ENCODE results near the gene BST2. TPM values are rescaled to one million over a fixed set of nuclear protein-coding genes. Genes with fewer than 3 reads are reported as not detected.
A peak's percentile ranks its signal among the peaks of the same experiment; 100 is the strongest.

The BST2 gene
- total and polyA plus RNA-seq, 2 of the 8 experiments (the other 6 are each of a cell fraction or from before 2014, with no cell fraction given): 18.1 to 72.8 TPM

- WGBS, 2 experiments (ENCODE audit: extremely low coverage in 1 of 2, insufficient coverage in 1 of 2, insufficient read length in 1 of 2, insufficient replicate concordance in 2 of 2, low coverage in 1 of 2, low lambda C conversion rate in 2 of 2, missing lambda C conversion rate in 1 of 2): 77% methylated on average over 2 of the region's 2 CpGs; no CpG with 5 or more reads in 1 of the 2 experiments
- POLR2A ChIA-PET (ENCODE audit: partially characterized antibody): interaction anchor here (0.7 to 4.9 kb wide), 3 partner anchors 10 to 114 kb away, joined by 3 to 44 read pairs (median 3); partner anchors contain the start of gene MVB12A
- no peak overlapping the region for H3K23ac ChIP-seq (ENCODE audit: insufficient read length)
- CTCF ChIA-PET (ENCODE audit: partially characterized antibody): interaction anchor here (1.1 to 1.5 kb wide), 2 partner anchors 13 to 22 kb away, joined by 4 to 8 read pairs; partner anchors contain the start of gene CCDC194
- FAIRE-seq (no peak), DNase-seq (ENCODE audit: low read depth in 1 of 2, low spot score in 2 of 2) (no peak)
- H3K79me1 ChIP-seq (ENCODE audit: low read depth, low read length): no peaks in the 10 kb centered on the region; the same call in 1 of the 2 replicates
- H2AK5ac ChIP-seq (ENCODE audit: low read depth, low read length): 0 out of 2 replicates have a peak overlapping the region, but pooled peaks have one; percentile 39
- no peak overlapping the region for H4K8ac ChIP-seq (ENCODE audit: extremely low read depth, insufficient read depth, low read length)
- H4K20me1 ChIP-seq (replicated peaks in 1 of 2; ENCODE audit: control insufficient read depth in 1 of 2, insufficient read depth in 2 of 2, low read length in 2 of 2): no peaks in the 10 kb centered on the region
- no peak overlapping the region for H2BK12ac ChIP-seq (ENCODE audit: low read depth, low read length)
- H3K9ac ChIP-seq (replicated peaks in 1 of 4; ENCODE audit: extremely low read depth in 1 of 4, low read depth in 3 of 4, low read length in 3 of 4): no peak overlapping the region
- no peaks in the 10 kb centered on the region for H3K9me3 ChIP-seq (ENCODE audit: insufficient read depth in 2 of 2, low read depth in 1 of 2, low read length in 1 of 2)
- H3K27me3 ChIP-seq (replicated peaks in 1 of 4; ENCODE audit: control insufficient read depth in 3 of 4, extremely low read depth in 1 of 4, insufficient read depth in 3 of 4, low read length in 3 of 4): no peaks in the 10 kb centered on the region
- no peak for TF ChIP-seq POLR2A (IDR thresholded peaks at IDR 0.05; ENCODE audit: control extremely low read depth in 1 of 2, low read depth in 2 of 2, low read length in 2 of 2)
- no peak for TF ChIP-seq JUND (IDR thresholded peaks at IDR 0.05; ENCODE audit: low read length)
- no peak for TF ChIP-seq CBX8 (IDR thresholded peaks at IDR 0.05; ENCODE audit: borderline replicate concordance, low read depth, low read length)
- TF ChIP-seq EGR1 (IDR thresholded peaks at IDR 0.05; ENCODE audit: borderline replicate concordance, low read depth, low read length): no peak
- TF ChIP-seq ASH2L (IDR thresholded peaks at IDR 0.05; ENCODE audit: low read length): no peak
- TF ChIP-seq, protein P1, sequence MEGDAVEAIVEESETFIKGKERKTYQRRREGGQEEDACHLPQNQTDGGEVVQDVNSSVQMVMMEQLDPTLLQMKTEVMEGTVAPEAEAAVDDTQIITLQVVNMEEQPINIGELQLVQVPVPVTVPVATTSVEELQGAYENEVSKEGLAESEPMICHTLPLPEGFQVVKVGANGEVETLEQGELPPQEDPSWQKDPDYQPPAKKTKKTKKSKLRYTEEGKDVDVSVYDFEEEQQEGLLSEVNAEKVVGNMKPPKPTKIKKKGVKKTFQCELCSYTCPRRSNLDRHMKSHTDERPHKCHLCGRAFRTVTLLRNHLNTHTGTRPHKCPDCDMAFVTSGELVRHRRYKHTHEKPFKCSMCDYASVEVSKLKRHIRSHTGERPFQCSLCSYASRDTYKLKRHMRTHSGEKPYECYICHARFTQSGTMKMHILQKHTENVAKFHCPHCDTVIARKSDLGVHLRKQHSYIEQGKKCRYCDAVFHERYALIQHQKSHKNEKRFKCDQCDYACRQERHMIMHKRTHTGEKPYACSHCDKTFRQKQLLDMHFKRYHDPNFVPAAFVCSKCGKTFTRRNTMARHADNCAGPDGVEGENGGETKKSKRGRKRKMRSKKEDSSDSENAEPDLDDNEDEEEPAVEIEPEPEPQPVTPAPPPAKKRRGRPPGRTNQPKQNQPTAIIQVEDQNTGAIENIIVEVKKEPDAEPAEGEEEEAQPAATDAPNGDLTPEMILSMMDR (IDR thresholded peaks at IDR 0.05; ENCODE audit: control extremely low read depth in 1 of 3, insufficient read depth in 1 of 3, low read depth in 1 of 3, low read length in 3 of 3): no peak
- no peak for TF ChIP-seq PHF8 (conservative IDR thresholded peaks at IDR 0.05; ENCODE audit: low read depth, low read length)
- no peak overlapping the region for H3K4ac ChIP-seq (replicated peaks; ENCODE audit: insufficient read length, low read depth, low read length)
- H2BK120ac ChIP-seq (replicated peaks; ENCODE audit: low read depth, low read length): no peak overlapping the region
- no peak overlapping the region for H4K91ac ChIP-seq (replicated peaks; ENCODE audit: insufficient read length, low read length)
- H3K79me2 ChIP-seq (ENCODE audit: control insufficient read depth in 1 of 2, insufficient read depth in 2 of 2, low read length in 2 of 2): peaks cover 0 to 4% of the 10 kb centered on the region in 2 experiments; a peak in 1 of 4 replicates
- peak overlapping the region in 1 of 2 experiments; percentile 79; a peak in 1 of 4 replicates for H3K4me2 ChIP-seq (ENCODE audit: insufficient read depth in 1 of 2, low read depth in 2 of 2, low read length in 2 of 2)
- no peak overlapping the region for H3K18ac ChIP-seq (ENCODE audit: extremely low read depth, low read length)
- H3K56ac ChIP-seq (replicated peaks; ENCODE audit: insufficient read length, low read depth, low read length): no peak overlapping the region
- peaks cover 0 to 7% (median 1%) of the 10 kb centered on the region in 4 experiments; a peak in 2 of 8 replicates for H3K36me3 ChIP-seq (ENCODE audit: control insufficient read depth in 2 of 4, insufficient read depth in 4 of 4, low read length in 3 of 4)
- H2BK15ac ChIP-seq (ENCODE audit: low read length): 0 out of 2 replicates have a peak overlapping the region, but pooled peaks have one; percentile 18
- H3K4me1 ChIP-seq (replicated peaks in 1 of 4; ENCODE audit: control insufficient read depth in 3 of 4, insufficient read depth in 4 of 4, low read length in 3 of 4): peaks cover 4 to 23% (median 14%) of the 10 kb centered on the region in 4 experiments
- peaks cover 10% of the 10 kb centered on the region; the same call in 1 of the 2 replicates for H3K23me2 ChIP-seq (ENCODE audit: low read depth, low read length)
- H2AFZ ChIP-seq (ENCODE audit: low read length): no peak overlapping the region
- no peak overlapping the region for H4K5ac ChIP-seq (ENCODE audit: insufficient read length, low read depth, low read length)
- H2BK20ac ChIP-seq (ENCODE audit: low read length): no peak overlapping the region
- no peak overlapping the region for H3K14ac ChIP-seq (ENCODE audit: insufficient read length)
- no peak overlapping the region for H2BK5ac ChIP-seq (ENCODE audit: low read depth, low read length)
- H3K4me3 ChIP-seq (ENCODE audit: extremely low read depth in 1 of 4, insufficient read depth in 2 of 4, low read depth in 3 of 4, low read length in 4 of 4): no peak overlapping the region
- no peak overlapping the region for H3K27ac ChIP-seq (ENCODE audit: low read depth, low read length)
These were observed 1.4 kb upstream of the BST2 start for GRCh38 chr19:17406887-17407196.

Data from H1 (cell line).